ENCODE measurements around the gene FAM53B.

FAM53B gene

DNA sequence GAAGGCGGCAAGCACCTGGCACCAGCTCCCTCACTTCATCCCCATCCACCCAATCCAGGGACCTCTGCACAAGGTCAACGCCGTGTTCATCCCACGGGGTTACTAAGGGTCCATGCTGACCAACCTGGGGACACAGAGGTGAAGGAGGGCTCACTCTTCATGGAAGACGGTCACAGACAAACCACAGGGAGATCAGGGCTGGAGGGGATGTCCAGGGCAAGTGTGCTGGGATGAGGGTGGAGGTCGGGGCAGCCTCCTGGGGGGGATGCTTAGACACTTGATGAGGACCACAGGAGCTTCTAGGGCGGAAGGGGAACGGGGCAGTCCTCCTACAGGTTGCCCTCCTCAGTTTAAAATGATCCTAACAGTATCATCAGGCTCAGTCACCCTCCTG is 46.7 kb downstream of the FAM53B start:
- DNase-seq (ENCODE audit: low read depth in 2 of 2), result no peak

DNA sequence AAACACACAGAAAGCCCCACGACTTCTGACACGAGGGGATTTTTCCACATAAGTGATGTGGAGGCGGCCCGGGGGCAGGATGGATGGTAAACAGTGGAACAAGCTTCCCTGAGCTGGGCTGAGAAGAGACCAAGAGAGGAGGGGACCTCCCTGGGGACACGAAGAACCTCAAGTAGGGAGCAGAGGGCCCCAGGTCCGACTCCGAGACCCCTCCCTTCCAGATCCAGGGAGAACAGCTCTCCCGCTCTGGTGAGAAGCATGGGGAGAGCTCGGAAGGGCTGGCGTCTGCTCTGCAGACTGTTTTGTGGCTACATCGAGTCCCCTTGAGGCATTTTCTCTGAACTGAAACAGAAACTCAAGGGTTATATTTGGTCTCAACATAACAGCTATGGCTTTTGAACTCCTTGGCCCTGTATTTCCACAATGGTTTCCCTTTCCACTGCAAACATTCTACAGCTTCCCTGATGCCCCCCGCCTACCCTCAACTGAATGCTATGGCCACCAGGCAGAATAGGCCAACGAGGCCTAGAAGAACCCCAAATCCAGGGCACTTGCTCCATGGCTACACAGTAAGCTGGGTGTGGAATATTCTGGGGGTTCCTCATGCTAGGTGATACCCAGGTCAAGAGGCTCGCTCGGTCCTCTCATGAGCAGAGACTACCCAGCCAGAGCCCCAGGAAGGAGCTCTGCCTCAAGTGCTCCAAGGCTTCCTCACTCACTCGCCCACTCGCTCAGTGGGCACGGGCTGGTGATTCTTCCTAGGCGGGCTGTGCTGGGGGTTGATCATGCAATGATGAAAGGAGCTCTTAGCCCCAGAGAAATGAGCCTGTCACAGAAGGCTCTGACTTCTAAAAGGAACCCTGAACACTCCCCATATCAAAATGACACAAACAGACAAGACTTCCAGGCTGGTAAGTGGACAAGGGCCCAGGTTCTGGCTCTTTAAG is 47.5 kb downstream of the FAM53B start:
- no peak for DNase-seq (ENCODE audit: low read depth in 2 of 2)

DNA sequence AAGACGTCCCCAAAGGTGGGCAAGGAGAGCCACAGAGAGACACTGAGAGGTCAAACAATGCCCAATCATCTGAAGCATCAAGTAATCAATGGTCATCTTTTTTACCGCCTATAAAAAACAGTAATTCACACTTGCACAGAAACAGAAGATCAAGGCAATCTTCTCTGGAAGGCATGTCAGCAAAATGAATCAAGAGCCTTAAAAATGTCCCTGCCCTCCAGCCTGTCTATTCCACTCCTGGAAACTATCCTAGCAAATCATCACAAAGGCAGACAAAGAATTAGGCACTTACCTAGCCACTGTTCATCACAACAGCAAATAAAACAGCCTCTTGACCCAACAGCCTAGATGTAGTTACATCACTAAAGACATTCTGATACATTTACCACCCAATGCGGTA is 48.9 kb downstream of the FAM53B start:
- no peak for DNase-seq (ENCODE audit: low read depth in 2 of 2)

DNA sequence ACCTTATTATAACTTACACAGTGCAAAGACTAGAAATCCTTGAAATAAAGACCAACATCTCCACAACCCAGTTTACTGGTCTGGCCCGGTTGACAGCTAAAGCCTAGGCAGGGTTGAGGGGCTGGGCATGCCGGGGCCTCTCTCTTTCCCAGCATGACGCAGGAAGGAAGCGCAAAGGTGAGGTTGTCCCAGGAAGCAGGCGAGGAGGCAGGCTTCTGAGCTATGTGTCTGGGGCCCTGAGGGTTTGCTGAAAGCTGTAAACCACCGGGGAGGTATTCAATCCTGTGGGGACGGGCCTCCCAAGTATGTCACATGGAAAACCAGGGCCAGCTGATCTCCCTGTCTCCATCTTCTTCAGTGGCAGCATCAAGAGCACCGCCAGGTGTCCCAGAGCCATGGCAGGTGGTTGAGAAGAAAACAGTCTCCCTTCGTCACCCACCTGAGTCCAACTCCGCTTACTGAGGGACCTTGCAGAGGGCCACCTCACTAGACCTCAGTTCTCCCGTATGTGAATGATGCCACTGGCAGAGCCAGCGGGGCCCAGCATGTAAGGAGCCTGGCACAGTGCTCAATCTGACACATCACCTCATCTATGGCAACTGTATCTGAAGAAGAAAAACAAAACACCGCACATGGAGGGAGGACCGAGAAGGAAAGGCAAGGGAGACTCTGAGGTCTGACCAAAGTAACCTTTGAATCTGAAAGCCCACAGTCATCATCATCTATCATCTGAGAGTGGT is 49.5 kb downstream of the FAM53B start:
- no peak for DNase-seq (ENCODE audit: low read depth in 2 of 2)

DNA sequence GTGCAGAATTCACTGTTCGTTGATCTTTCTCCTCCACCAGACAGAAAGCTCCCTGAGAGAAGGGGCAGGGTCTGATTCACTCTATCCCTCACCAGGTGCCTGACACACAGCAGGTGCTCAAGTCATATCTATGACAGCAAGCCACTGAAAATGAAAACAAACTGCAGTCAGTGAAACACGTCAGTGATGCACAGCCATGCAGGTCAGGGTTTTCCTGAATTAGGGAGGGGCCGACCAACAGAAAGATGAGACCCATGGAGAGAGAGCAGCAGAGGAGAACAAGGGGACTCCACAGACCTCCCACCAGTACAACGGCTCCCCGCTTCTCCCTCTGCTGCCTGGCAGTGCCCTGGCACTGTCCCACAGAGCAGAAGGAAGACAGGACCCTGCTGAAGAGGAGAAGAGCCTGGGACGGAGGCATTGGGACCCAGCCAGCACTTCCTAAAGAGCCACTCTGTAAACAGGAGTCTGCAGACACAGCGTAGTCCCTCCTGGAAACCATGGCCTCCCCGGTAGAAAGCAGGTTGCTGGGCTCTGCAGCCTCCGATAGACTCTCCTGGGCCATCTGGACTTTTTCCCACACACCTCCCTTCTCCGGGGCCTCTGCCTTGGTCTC is 50.3 kb downstream of the FAM53B start:
- no peak for DNase-seq (ENCODE audit: low read depth in 2 of 2)

DNA sequence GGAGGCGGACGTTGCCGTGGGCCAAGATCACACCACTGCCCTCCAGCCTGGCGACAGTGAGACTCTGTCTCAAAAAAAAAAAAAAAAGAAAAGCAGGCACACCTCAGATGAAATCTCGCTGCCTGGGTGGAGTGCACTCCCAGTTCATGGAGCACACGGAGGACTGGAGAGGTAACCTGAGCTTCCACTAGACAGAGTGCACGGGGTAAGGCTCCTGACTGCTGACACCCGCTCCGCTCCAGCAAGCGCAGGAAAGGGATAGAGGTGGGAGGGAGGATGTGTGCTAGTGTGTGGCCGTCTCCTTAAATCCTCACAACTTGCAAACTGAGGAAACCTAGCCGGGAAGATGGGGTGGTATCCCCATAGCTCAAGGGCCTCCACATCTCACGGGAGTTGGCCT is 50.8 kb downstream of the FAM53B start:
- no peak for DNase-seq (ENCODE audit: low read depth in 2 of 2)

DNA sequence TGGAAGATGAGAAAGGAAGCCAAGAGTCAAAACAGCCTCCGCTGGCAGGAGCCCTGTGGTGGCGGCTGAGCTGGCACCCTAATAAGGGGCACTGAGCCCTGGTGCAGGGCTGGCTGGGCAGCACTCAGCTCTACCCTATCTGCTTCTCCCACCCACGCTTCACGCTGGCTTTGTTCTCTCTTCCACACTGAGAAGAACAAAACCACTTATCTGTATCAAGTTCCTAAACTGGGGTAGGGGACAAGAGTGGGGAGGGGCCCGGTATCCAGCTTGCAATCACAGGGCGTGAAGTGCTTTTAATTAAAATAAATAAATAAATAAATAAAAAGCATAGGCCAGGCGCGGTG is 52.1 kb downstream of the FAM53B start:
- DNase-seq (ENCODE audit: low read depth in 2 of 2), result no peak

DNA sequence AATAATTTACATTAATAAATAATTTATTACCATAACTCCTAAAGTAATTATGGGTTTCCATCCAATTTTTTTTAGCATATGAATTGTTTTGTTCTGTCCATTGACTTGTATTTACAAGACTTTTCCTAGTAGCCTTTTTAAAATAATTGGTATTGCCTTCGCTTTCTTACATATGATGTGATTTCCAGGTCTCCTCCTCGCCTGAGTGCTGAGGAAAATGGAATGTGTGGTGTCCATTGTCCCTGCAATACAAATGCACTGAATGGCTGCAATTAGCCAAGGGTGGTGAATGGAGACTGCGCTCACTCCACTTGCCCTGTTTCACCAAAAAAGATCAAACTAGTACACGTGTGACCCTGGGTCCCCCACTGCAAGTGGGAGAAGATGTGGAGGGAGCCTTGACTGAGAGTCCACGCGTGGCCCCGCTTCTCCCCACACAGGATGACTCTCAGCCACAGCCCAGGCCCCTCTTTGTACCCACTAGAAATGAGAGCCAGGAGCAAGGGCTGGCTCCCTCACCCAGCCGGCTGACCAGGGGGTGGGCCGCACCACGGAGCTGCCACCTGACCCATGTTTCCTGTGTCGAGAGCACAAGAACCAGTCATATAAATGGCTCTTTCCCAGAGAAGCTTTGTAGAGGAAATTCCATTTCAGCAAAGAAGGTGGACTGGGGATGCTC is 52.6 kb downstream of the FAM53B start:
- DNase-seq (ENCODE audit: low read depth in 2 of 2), result no peak

DNA sequence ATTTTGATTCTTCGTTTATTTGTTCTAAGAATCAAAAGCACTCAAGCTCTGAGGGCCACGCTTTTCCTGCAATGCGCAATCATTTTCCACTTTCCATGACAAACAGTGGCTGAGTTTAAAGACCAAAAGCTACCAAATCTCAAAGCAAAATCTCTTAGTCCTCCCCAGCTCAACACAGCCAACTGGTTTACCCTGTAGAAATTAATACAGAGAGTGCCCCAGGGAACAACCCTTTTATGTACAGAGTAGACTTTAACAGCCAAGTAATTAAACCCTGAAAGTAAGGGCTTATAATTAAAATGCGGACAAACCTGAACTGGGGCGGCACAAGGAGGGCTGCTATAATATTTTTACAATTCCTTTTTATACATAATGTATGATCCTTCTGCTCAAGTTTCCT is 53.2 kb downstream of the FAM53B start:
- no peak for DNase-seq (ENCODE audit: low read depth in 2 of 2)

DNA sequence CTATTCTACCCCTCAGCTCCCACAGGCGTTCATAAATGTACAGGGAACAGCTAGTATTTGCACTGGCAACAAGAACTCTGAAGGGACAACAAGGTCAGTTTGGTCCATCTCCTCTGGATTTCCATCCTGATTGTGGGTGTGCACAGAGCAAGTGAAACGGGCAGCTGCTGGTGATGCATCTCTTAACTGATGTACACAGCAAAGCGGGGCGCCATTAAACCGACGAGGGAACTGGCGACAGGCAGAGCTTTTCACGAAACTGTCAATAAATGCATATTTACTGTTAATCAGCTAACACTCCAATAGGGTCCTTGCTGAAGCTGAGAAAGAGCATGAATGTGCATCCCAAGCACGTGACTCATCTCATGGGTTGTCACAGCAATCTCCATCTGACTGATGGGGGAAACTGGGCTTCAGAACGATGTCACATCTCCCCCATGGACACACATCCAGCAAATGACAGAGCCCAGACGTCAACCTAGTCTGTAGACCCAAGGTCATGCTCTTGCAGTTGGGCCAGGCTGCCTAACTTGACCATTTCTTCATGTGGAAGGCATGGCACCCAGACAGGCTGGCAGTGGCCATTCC is 54.2 kb downstream of the FAM53B start:
- DNase-seq (ENCODE audit: low read depth in 2 of 2), result no peak

DNA sequence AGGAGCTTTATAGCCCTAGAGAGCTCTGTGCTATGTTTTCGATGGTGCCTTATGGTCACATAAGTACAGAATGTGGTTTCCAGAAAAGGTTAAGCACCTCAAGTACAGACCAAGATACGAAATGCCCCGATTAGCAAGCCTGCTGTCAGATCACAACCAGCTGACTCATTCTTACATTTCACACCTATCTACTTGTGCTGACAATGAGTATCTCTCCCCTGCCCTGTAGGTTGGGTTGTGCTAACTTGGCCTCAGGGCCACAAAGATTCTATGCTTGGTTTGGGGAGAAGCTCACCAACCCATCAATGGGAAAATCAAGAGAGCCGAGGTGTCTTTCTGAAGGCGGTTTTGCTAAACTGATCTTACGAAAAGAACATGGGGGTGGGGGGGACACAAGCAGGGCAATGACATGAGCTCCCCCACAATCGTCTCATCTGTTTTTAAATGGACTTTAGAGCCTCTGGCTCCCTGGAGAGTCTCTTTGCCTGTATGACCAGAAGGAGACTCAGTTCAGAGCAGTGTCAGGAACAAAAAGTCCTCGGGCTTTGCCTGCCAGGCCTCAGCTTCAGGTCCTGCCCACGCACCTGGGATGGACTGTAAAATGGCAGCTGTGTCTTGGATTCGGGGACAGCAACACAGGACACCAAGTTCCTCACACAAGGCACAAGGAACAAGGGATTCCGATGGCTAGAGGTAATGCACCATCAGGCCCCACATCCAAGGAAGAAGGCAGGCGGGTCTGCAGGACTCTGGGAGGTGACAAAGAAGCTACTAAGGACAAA is 55.1 kb downstream of the FAM53B start:
- DNase-seq (ENCODE audit: low read depth in 2 of 2), result no peak

DNA sequence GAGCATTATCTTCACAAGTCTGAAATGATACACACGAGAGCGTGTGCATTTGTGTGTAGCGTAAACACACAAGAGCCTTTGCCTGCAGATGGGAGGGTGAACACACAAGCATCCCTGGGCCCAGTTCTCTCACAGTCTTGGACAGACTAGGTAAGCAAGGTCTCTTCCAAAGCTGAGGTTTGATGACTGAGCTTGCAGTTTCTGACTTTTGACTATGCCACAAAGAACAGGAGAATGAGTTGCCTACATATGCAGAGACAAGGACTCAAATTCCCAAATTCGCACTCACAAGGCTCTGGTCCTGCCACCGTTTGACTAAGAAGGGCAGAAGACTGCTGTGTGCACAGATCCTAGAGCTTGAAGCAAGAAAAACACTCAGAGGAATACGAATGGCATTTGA is 55.8 kb downstream of the FAM53B start:
- no peak for DNase-seq (ENCODE audit: low read depth in 2 of 2)

DNA sequence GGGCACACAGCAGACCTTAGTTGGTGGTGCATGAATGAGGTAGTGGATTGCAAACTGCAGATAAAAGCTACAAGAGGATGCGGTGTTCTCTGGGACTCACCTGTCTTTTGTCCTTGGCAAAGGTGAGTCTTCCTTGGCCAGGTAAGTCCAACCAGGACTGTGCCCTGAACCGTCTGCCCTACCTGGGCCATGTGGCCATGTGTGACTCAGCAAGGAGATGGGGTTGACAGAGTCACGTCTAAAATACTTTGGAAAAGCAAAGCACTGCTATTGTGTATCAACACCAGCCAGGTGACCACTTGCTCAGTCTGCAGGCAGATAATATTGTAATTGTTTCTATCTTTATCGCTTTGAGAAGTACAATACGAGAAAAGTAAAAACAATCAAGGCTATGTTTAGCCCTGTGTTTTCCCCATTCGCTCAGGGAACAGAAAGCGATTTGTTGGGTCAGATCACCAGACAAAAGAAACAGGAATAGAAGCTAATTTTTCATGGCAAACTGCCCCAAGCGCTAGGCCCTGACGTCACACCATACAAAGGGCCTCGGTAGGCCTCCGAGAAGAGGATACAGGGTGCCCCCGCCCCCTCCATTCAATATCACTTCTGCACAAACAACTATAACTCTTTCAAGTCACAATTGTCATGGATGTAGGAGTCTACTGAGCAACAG is 57.3 kb downstream of the FAM53B start:
- no peak for DNase-seq (ENCODE audit: low read depth in 2 of 2)

DNA sequence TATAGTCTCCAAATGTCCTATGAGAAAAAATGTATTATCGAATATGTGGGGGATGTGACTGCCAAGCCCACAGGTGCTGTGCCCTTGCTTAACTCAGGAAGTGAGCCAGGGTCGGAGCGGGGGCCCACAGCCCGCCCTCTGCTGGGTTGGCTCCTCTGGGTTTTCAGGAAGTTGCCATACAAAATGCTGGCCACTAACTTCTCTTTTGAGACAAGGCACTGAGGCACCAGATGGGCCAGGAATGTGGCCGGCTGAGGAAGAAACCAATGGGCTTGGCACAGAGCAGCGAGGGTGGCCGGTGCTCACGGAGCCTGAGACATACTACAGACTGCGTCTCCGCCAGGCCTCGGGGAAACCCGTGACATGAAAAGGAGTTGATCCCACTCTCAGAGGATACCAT is 58.9 kb downstream of the FAM53B start:
- no peak for DNase-seq (ENCODE audit: low read depth in 2 of 2)

DNA sequence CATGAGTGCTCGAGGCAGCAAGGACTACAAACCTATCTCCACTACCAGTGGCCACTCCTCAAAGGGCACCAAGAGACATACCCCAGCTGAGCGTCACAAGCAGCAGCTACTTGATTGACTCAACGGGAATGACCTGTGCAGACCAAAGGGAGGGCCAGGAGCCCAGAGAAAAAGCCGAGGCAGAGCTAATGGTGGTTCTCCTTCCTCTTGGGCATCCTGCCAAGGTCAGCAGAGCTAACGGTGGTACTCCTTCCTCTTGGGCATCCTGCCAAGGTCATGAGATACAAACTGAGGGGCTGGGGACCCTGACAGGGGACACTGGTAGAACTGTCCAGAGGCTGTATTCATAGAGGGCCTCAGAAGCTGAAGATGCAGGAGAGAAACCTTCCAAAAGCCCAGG is 60.4 kb downstream of the FAM53B start:
- no peak for DNase-seq (ENCODE audit: low read depth in 2 of 2)

DNA sequence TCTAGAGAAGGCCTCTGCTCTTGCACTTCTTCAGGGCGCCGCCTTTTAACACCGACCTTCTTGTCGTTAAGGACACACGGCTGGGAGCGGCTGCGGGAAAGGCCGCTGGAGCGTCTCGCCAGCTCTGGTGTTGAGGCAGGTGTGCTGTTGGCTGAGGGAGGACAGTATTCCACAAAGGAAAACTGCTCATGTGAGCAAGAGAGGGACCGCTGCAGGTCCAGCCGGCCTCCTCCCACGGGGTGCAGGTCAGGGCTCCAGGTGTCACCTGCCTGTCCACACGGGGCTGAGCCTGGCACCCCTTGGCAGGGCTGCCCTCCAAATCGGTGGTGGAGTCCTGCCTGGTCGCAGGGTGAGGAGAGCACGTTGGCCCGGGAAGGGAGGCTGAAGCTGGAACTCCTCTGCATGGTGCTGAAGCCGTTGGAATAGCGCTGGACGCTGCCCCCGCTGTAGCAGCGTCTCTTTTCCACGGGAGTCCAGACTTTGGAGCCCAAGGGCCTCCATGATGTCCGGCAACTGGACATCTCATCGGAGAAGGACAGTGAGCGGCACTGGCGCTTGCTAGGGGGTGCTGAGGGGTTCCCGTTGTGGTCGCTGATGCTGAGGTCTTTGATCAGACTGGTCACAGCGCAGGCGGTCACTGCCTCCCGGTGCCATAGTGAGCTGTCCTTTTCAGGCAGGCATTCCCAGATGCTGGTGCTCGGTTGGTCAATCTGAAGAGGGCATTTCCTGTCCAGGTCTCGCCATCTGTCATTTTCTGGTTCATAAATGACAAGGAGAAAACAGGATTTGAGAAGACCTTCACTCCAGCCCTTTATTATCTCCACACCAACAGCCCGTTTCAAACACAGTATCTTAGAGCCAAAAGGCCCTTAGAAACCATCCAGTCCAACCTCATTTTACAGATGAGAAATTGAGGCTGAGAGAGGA is 62.3 kb downstream of the FAM53B start:
- DNase-seq (ENCODE audit: low read depth in 2 of 2), result no peak

DNA sequence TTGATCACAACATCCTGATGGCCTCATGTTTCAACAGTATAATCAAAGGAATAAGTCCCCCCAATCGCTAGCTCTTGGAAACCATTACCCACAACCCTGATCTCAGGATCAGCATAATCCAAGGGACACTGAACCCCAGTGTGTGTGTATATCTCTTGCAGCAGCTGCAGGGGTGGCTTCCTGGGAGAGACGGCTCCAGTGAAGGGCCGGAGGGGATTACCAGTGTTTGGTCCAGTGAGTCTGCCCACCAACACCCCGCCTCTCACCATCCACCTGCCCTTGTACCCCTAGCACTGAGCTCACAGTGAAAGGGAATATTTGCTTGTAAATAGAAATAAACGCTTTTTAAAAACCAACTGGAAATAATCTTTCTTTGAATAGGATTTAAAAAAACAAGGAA is 63.1 kb downstream of the FAM53B start:
- no peak for DNase-seq (ENCODE audit: low read depth in 2 of 2)

DNA sequence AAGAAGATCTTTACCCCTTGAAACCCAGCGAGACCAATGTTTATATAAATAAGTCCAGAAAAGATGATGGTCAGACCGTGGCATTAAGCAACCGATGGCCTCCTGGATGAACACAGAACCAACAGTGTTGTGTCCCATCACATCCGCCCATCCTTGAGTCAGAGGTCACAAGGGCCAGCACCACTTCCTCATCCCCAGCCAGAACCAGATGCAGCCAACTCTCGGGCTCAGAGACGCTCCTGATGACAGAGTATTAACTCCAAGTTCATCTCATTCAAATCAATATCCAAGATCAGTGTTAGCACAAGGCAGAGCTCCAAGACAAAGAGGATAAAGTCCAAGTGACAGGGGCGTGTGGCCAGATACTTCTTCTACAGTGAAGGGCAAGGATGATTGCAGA is 63.5 kb downstream of the FAM53B start:
- no peak for DNase-seq (ENCODE audit: low read depth in 2 of 2)

DNA sequence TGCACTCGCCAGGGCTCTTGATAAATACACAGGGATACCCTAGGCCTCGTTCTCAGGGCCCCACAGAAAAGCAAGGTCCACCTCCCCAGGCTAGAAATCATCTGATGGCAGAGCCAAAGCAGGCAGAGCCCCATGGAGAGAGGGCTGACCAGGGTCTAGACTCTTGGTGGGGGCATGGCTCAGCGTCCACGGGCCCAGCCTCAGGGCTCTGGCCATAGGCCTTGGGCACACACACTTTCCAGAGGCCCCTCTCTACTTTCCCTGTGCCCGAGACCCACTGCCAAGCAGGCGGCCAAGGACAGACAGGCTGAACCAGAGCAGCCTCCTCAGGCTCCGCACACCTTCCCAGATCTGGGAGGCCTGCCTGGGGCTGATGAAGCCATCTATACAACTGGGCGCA is 64.8 kb downstream of the FAM53B start:
- no peak for DNase-seq (ENCODE audit: low read depth in 2 of 2)
